Astrocyte of the spinal cord (primary cell): ENCODE data around the gene INTS14.

Source experiments
- DNase-seq: peaks from one replicate; pipeline ENCODE4 v3.0.0; 2011; ENCODE audit warnings: low read depth, low spot score
- H3K4me3 ChIP-seq: 2 replicates; pipeline ENCODE4 v1.5.1; 2011; ENCODE audit warnings: low read depth, mild to moderate bottlenecking, low read length, moderate library complexity
- in situ Hi-C: cut with HindIII; loops from 2 replicates; pipeline ENCODE4 v1.10.0; 2017; ENCODE audit warnings: low sequenced_read_pairs
- TF ChIP-seq, protein P1 (sequence below): IDR thresholded peaks from 2 replicates; pipeline ENCODE4 v1.5.1; 2012; ENCODE audit warnings: low read depth, mild to moderate bottlenecking, low read length, inconsistent platforms

Gene INTS14

DNA sequence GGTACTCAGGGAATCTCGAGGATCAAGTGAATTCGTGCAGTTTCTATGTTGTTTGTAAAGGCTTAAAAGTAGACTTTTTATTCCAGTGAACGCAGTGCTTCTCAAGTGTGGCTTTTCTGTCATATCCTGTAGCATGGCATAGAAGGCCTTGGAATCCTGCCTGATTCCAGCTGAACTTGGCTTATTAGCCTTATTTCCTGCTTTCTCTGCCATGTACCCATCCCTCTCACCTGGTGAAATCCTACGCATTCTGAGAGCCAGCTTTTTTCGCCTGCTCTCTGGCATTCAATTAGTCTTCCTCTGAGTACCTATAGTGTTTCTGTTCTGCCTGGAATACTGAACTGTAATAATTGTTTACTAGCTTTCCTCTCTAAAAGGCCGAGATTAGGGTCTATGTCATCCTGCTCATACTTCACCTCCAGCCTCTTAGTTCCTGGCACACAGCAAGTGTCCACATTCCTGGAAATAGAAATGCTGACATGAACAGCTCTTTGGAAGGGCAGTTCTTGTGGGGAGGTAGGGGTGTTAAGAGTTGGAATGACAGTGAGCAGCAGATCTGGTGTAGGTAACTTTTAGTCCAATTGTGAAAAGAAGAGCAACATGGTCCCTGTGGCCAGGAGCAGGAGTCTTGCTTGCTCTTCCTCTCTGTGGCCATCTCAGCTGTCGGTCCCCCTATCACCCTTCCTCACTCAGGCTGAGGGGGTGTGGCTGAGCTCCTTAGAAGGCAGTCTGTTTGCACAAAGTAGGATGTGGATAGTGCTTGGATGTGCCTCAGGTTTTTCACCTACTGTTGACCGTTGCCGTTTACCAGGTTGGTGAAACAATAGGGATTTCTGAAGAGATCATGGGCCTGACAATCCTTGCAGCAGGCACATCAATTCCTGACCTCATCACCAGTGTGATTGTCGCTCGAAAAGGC is 41.2 kb upstream of the INTS14 start:
- H3K4me3 ChIP-seq, result no peak overlapping the region
- TF ChIP-seq, protein P1, sequence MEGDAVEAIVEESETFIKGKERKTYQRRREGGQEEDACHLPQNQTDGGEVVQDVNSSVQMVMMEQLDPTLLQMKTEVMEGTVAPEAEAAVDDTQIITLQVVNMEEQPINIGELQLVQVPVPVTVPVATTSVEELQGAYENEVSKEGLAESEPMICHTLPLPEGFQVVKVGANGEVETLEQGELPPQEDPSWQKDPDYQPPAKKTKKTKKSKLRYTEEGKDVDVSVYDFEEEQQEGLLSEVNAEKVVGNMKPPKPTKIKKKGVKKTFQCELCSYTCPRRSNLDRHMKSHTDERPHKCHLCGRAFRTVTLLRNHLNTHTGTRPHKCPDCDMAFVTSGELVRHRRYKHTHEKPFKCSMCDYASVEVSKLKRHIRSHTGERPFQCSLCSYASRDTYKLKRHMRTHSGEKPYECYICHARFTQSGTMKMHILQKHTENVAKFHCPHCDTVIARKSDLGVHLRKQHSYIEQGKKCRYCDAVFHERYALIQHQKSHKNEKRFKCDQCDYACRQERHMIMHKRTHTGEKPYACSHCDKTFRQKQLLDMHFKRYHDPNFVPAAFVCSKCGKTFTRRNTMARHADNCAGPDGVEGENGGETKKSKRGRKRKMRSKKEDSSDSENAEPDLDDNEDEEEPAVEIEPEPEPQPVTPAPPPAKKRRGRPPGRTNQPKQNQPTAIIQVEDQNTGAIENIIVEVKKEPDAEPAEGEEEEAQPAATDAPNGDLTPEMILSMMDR, result no peak
- DNase-seq, result no peak
- in situ Hi-C loops, result no loop called here

DNA sequence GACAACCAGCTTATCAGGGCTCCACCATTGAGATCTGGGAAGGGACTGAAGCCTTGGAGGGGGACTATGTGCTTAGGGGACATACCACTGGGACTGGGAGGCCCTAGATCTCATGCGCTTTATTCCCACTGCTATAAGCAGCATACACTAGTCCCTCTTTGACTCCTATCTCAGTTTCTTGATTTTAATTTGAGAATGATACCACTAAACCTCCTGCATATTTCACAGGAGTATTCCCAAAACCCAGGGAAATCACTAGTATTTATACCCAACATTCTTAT is 40.1 kb upstream of the INTS14 start:
- DNase-seq, result no peak
- no peak overlapping the region for H3K4me3 ChIP-seq
- TF ChIP-seq, protein P1, result no peak
- in situ Hi-C loops, result no loop called here

DNA sequence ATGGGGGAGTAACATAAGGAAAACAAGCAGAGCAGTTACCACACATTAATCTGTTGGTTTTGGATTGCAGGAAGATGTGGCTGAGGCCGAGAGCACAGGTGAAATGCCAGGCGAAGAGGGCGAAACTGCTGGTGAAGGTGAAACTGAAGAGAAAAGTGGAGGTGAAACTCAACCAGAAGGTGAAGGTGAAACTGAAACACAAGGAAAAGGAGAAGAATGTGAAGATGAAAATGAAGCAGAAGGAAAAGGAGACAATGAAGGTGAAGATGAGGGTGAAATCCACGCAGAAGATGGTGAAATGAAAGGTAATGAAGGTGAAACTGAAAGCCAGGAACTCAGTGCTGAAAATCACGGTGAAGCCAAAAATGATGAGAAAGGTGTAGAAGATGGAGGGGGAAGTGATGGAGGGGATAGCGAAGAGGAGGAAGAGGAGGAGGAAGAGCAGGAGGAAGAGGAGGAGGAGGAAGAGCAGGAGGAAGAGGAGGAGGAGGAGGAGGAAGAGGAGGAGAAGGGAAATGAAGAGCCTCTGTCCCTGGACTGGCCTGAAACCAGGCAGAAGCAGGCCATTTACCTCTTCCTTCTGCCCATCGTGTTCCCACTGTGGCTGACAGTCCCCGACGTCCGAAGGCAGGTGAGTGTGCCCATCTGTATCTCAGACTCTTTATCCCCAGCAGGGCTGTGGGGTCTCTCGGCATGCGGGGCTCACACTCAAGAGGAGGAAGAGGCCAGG is 39.5 kb upstream of the INTS14 start:
- TF ChIP-seq, protein P1, result no peak
- in situ Hi-C loops, result no loop called here
- no peak for DNase-seq
- no peak overlapping the region for H3K4me3 ChIP-seq

- peak; percentile 36 for DNase-seq
- in situ Hi-C loops, result no loop called here
- TF ChIP-seq, protein P1, result no peak
- no peak overlapping the region for H3K4me3 ChIP-seq
Measured at GRCh38 chr15:65646486-65646885, 35.6 kb upstream of the INTS14 start.

GRCh38 chr15:65645392-65645791 is 34.5 kb upstream of the INTS14 start:
- DNase-seq, result no peak
- in situ Hi-C loops, result no loop called here
- TF ChIP-seq, protein P1, result no peak

DNA sequence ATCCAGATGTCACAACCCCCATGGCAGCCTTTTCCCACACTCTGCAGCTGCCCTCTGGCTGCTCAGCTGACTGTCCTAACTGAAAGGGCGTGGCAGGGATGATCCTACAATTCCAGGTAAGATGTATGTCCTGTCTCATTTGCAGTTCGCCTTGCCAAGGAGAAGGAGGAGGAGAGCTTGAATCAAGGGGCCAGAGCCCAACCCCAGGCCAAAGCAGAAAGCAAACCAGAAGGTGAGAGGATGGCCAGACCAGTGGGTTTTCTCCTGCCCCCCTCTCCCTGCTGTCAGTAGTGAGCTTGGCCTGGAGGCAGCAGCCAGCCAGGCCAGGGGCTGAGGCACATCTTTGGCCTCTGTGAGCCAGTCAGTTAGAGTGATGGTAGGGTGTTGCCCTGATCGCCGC is 33.4 kb upstream of the INTS14 start:
- DNase-seq, result no peak
- no peak overlapping the region for H3K4me3 ChIP-seq
- in situ Hi-C loops, result no loop called here
- TF ChIP-seq, protein P1, result no peak

More at GRCh38 chr15:65645392-65645791, 34.5 kb upstream of the INTS14 start:
- H3K4me3 ChIP-seq, result no peak overlapping the region
